Activated T-helper 1 cell treated with anti-CD3 and anti-CD28 coated beads, Interleukin-2, amount 50 U/mL, for 16 hours (primary cell): ENCODE measurements around the gene RAP2C.

Experiments used
- DNase-seq, 2 donors: peaks; one replicate each; pipeline ENCODE4 v3.0.0-alpha.2; 2020; ENCODE audit warnings: low read depth in 1 of 2, low spot score in 1 of 2

Gene RAP2C

DNA sequence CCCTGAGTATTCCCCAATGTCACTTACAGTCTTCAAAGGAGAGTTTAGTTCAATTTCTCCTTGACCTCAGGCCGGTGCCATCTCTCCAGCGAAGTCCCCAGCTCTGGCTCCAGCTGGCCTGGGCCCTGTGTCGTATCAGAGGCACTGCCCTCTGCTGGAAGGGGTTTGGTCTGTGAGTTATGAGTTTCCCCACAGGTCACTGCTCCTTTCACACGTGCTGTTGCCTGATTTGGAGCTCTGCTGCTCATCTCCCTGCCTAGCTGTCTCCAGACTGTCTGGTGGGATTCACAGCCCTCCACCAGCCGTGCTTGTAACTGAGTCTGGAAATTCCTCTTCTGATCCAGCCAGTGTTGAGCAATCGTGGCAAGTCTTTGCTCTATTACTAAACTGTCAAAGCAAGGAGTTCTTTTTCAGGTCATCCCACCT is at the start of gene RAP2C:
Gene RAP2C, minus strand, starts transcription at position 105 of the 426 bp plus-strand sequence. CDS start 2,179 bp downstream, outside the sequence.
- DNase-seq = peak; percentile 10 to 32

DNA sequence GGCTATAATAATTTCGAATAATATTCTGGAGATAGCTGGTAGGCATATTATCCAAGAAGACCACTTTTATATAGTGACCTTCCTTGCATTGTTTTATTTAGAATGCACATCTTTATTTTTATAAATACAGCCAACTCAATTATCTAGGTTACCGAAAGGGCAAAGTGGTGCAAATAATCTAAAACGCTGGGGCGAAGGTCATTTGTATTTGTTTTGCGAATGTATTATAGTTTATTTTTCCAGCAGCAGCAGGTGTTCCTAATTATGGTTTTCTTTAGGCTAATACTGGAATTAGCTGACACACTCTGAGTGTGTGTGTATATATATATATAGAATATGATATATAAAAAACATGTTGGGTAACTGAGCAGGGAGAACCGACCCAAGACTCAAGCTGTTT is 48.1 kb upstream of the RAP2C start:
- DNase-seq = no peak

DNA sequence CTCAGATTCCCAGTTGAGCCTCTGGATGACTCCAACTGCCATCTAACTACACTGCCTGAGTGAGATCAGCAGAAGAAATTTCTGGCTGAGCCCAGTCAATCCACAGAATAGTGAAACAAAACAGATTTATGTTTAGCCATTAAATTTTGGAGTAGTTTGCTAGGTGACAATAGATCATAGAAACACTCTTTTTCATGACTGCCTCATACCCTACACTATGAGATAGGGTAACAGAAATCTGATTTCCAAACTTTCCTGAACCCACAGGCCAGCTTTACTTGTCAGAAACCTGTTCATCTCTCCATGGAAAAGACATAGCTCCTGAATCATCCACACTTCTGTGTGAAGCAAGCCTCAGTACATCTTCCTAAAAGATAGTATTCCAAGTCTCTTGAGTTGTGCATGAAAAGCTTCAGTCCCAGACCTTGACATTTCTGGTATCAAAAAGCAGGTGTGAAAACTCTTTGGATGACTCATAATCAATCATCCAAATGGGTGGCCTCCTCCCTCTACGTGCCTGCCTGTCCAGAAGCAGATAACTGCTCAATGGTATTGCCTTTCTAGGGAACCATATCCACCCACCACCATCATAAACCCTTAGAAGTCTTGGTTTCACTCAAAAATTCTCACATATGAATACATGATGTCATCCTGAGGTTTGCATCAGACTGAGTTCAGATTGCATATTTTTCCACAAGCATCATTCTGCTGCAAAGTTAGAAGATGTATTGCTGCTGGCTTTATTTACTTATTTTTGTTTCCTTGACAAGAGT is 47.5 kb upstream of the RAP2C start:
- DNase-seq = no peak

DNA sequence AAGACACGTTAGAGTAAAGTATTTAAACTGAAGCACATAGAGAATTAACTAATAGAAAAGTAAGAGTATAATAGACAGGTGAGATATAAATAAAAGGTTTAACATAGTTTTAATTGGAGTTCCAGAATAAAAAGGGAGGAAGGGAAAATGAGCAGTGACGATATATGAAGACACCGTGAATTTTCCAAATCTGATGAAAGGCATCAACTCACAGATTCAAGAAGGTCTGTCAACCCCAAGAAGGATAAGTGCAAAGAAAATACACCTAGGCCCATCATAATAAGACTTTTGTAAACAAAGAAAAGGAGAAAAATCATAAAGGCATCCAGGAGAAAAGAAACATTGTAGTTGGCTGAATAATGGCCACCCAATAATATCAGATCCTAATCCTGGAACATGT is 43.9 kb upstream of the RAP2C start:
- DNase-seq = no peak

DNA sequence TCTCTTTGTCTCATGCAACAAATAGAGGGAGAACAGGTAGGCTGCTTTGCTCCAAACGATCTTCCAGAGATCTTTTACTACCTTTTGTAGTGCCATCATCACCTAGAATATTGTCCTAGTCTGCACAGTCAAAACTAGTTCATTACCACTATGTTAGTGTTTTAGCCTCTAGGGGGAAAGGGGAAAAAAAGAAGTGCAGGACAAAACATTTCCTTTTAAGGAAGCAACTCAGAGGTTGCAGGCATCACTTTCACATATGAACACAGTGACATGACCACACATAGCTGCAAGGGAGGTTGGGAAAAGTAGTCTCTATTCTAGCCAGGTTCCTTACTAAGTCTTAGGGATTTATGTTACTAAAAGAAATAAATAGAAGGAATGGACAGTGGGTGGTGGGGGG is 39.3 kb upstream of the RAP2C start:
- DNase-seq = no peak

DNA sequence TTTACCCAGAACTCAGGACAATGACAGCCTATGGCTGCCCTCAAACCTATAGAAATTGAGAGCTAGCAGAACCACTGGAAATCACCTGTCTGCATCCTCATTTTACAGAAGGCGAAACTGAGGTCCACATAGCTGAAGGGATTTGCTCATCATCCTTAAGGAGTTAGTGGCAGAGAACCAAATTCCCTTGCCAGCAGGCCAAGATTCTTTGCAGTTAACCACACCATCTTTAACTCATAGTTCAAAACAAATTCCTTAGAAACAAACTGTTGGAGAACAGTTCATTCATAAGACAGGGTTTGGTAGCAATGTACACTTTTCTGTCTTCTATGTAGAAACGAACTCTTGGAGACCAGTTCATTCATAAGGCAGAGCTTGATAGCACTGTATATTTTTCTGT is 37.9 kb upstream of the RAP2C start:
- no peak for DNase-seq

DNA sequence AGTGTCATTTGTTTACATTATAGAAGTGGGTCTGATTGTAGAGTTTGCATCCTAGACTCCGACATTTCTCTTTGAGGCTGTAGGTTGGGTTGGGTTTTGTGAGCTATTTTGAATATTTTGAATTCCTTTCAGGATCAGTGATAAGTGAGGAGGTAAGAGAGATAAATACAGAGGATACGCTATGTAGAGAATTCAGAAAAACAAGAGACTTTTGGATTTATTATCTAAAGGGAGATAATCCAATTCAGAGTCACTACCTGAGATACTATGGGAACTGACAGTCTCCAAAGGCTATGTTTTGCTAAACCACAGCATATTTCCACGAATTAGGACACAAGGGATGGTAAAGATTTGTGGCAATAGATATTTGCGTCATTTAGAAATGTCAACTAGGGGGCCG is 16.9 kb upstream of the RAP2C start:
- no peak for DNase-seq

DNA sequence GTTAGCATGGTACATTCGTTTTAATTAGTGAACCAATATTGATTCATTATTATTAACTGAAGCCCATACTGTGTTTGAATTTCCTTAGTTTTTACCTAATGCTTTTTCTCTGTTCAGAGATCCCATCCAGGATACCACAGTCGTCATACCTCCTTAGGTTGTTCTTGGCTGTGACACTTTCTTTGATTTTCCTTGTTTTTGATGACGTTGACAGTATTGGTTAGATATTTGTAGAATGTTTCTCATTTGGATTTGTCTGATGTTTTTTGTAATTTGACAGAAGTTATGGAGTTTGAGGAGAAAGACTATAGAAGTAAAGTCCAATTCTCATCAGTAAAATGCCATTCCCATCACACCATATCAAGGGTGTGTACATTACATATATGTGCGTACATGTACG is 16.2 kb upstream of the RAP2C start:
- no peak for DNase-seq

DNA sequence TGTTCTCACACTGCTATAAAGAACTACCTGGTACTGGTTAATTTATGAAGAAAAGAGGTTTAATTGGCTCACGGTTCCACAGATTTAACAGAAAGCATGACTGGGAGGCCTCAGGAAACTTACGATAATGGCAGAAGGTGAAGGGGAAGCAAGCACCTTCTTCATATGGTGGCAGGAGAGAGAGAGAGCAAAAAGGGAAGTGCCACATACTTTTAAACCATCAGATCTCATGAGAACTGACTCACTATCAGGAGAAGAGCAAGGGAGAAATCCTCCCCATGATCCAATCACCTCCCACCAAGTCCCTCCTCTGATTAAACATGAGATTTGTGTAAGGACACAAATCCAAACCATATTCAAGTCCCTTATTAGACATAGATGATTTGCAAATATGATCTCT is 12.3 kb upstream of the RAP2C start:
- no peak for DNase-seq

DNA sequence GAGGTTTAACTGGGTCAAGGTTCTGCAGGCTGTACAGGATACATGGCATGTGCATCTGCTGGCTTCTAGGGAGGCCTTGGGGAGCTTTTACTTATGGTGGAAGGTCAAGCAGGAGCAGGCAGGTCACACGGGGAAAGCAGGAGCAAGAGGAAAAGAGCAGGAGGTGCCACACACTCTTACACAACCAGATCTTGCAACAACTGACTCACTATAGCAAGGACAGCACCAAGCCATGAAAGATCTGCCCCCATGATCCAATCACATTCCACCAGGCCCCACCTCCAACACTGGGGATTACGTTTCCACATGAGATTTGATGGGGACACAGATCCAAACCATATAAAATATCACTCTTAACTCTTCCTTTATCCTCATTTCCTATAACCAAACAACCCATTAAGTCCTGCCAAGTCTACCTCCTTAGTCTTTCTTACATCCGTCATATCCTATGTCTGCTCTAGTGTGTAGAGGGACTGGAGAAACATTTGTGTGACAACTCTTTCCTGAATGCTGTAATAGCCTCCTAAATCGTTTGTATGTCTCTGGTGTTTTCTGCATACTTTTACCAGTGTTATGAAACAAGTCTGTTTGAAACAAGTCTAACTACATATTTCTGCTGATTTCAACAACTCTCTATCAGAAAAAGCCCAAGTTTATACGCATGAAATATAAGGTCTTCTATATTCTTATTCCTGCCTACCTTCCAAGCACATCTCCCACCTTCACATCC is 8.3 kb upstream of the RAP2C start:
- no peak for DNase-seq

DNA sequence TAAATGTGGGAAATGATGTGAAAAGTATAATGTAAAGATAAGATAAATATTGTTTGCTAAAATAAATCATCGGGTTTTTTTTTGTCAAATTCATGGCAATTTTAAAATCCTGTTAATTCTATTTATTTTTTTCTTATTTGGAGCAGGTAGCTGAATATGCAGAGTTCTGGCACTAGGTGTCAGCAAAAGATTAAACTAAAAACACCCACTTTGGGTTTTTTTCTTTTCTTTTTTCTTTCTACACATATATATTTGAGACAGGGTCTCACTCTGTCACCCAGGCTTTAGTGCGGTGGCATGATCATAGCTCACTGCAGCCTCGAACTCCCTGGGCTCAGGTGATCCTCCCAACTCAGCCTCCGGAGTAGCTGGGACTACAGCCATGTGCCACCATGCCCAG is 6.9 kb upstream of the RAP2C start:
- no peak for DNase-seq

DNA sequence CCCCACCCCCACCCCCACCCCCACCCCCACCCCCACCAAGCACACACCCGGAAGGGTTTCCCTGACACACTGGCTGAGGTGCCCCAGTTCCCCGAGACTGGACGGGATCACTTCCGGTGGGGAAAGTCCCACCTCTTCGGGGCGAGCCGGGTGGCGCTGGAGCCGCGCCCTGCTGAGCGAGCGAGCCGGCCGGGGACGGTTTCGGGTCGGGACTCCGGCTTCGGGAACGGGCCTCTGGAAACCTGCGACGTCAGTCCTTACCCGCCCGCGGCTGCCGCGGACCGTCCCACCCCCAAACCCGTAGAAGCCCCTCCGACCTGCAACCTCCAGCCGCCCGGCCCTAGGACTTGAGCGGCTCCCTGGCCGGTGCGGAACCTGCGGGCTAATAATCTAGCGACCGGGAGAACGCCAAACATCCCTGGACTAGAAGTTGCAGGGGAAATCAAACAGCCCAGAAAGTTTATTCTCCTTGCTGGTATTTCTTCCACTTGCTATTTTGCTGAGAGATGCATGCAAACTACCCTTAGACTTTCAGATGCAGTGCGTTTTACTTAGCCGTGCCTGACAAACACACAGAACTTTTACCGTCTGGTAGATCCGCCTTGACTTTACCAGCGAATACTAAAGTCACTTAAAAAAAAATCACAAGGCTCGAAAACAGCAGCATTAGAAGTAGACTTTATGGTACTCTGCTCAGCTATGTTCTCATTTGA is 991 bp downstream of the RAP2C start:
- DNase-seq = peak; percentile 52 to 72

DNA sequence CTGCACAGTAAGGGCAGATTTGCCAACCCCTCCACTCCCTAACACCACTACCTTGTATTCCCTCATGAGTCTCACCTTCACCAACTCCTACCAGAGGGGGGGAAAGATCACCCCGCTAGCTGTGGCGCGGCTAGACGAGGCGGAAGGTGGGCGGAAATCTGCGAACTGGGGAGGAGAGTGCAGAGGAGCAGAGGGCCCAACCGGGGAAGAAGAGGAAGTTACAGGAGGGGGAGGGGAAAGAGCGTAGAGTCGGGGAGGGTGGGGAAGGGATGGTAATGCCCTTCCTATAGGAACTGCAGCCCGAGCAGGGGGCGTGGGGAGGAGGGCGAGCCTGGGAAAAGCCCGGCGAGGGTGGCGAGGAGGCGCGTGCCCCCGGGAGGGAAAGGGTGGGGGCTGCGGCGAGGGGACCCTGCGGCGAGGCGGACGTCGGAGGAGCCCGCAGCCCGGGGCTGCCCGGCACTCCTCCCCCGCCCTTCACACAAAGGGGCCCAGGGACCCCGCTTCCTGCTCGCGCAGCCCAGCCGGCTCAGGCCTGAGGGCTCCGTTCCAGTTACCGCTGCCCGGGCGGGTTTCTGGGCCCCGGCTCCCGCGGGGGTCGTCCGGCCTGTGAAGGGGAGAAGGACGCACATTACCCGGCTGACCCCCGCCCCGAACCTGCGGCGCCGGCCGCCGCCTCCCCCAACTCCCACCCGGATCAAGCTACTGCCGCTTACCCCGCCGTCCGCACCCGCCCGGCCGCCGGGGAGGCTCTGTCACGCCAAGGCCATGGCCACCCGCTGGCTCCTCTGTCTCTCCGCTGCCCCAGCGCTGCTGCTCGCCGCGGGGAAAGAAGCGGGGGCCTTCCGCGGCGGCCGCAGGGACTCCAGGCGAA is 1.8 kb downstream of the RAP2C start:
- DNase-seq = peak; percentile 37 to 59

DNA sequence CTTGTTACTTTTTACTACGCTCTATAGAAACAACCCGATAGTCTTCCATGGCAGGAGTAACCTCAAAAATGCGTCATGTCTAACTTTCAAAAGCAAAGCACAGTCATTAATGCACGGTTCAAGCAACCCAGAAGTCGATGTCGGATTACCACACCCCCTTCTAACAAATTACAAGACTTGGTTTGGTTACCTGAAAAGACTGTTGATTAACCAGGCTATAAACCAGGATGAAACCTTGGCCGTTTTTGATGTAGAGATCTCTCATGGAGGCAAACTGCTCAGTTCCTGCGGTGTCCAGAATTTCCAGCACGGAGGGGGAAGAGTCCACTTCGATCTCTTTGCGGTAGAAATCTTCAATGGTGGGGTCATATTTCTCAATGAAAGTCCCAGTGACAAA is 2.4 kb downstream of the RAP2C start:
- DNase-seq = no peak

DNA sequence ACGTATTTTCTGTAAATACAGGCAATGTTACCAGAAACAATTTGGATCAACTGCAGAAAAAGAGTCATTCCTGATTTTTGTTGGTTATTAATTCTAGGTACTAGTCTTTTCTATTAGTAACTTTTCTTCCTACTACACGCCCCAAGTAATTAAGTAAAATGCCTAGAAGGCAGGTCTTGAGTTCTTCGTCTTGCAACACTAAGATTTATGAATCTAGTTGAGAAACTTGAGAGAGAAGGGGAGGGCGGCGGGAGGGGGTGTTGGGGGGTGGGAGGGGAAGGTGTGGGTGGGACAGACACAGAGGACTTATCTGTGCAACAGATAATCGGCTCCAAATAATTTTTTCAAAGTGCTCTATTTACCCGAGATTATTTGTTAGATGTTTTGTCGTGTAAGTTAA is 3.0 kb downstream of the RAP2C start:
- no peak for DNase-seq

DNA sequence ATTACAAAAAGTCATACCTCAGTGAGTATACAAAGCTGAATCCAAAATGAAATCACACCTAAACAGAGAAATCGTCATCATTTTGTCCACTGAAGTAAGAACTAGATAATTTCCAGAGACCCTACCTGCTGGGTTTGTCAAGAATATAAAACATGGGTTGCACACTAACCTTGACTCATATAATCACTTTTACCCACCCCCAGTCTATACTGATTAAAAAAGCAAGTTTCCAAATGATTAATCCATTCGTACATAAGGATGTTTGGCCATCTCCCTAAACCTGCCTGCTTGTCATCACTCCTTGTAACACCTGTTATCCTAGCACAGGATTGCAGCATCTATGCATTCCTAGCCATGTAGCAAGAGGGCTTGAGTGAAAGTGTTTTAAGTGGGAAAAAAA is 4.7 kb downstream of the RAP2C start:
- no peak for DNase-seq

DNA sequence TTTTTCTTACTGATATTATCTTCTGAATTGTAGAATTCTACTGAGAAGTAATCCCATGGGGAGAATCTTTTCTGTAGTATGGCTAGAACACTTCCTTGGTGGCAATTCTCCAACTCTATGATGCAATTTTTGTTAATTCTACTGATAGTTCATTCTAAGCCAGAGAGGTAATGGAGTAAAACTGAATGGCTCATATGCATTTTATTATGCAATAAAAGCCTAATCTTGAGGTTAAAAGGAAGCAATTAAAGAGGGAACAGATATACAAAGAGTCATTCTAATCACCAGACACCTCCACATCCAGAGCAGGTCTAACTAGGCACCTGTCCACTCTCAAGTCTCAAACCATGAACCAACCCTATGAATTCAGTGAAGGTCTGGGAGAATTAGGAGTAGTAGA is 9.7 kb downstream of the RAP2C start:
- no peak for DNase-seq

DNA sequence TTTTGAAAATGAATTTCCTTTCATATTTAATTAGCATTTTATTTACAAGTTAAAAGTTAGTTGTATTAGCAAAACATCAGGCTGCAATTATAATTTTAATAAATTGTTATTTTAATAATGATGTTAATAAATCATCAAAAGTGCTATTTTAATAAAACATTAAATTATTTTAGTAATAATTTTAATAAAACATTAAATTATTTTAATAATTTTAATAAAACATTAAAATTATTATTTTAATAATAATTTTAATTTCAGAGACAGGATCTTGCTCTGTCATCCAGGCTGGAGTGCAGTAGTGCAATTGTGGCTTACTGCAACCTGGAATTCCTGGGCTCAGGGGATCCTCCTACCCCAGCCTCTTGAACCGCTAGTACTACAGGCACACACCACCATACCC is 10.8 kb downstream of the RAP2C start:
- DNase-seq = no peak

DNA sequence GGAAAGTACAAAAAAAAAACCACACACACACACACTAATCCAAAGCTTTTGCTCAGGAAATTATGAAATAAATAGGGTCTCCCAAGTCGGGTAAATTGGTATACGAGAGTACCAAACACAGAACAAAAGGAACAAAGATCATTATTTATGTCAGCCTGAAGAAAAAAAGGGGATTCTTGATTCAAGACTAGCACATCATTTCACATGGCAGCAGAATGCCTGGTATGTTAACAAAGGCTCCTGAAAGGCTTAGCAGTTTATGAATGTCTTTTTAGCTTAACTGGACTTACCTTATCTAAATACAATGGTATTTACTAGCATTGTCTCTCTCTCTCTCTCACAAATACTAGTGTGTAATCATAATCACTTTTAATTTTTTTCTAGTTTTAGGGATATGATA is 11.3 kb downstream of the RAP2C start:
- DNase-seq = no peak

DNA sequence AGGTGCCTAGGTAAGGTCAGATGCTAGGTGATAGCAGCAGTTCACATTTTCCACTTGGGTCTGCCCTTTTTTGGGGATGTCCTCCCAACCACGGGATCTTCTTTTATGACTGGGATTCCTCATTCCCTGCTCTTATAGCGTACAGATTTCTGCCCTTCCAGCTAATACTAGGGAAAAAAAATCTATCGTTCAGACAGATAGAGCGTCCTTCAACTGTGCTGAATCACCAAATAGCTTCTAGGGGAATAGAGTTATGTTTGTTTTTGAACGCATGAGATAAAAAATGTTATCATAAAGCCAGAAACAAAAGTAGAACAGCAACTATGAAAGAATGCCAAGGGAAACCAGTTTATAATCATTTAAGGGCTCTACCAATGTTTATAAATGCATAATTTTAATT is 13.0 kb downstream of the RAP2C start:
- no peak for DNase-seq

DNA sequence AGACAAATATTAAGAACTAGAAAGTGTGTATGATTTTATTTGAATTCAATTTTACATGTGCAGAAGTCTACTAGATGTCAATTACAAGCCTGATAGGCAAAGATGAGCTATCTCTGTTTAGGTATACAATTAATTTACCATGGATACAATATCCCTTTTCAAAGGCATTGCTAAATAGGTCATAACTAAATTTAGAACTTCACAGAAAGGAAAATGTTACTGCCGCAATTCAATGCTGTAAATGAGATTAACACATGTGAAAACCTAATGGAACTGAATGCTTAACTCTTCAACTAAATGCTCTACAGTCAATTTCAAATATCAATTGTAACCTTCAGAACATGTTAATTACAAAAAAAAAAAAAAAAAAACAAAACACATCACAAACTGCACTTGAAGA is 14.6 kb downstream of the RAP2C start:
- DNase-seq = no peak
